ENCODE data around the gene ATPAF2.

Gene ATPAF2

DNA sequence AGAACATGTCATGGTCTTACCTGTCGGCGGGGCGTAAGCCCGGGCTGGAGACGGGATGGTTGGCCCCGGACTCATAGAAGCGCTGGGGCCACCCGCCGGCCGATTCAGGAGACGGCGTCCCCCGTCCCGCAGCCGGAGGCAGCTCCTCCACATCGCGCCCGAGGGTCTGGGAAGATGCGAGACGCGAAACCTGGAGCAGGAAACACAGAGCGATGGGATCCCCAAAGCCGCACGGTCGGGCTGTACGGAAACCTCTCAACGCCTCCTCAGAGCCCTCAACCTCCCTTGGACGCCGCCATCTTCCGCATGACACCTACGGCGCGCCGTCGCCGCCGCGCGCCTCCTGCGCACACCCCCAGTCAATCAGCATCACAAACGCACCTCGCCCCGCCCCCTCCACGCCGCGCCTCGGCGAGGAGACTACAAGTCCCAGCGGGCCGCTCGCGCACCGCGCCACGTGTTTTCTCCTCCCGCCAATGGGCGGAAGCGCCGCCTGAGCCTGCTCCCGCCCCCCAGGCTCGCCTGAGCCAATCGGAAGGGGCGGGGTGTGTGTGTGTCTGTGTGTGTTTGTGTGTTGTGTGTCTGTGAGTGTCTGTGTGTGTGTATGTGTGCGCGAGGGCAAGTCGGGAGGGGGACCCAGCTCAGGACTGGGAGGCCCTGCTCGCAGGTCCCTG, at the start of gene ATPAF2, which contains the start of gene GID4:
TSS of gene ATPAF2 (minus strand) at position 308 of the 674 bp plus-strand sequence. CDS start at position 153, 155 bp downstream.
TSS of gene GID4 (plus strand) at position 548 of the 674 bp plus-strand sequence. CDS start at position 605, 57 bp downstream.
- peak; percentile 82 for DNase-seq

DNA sequence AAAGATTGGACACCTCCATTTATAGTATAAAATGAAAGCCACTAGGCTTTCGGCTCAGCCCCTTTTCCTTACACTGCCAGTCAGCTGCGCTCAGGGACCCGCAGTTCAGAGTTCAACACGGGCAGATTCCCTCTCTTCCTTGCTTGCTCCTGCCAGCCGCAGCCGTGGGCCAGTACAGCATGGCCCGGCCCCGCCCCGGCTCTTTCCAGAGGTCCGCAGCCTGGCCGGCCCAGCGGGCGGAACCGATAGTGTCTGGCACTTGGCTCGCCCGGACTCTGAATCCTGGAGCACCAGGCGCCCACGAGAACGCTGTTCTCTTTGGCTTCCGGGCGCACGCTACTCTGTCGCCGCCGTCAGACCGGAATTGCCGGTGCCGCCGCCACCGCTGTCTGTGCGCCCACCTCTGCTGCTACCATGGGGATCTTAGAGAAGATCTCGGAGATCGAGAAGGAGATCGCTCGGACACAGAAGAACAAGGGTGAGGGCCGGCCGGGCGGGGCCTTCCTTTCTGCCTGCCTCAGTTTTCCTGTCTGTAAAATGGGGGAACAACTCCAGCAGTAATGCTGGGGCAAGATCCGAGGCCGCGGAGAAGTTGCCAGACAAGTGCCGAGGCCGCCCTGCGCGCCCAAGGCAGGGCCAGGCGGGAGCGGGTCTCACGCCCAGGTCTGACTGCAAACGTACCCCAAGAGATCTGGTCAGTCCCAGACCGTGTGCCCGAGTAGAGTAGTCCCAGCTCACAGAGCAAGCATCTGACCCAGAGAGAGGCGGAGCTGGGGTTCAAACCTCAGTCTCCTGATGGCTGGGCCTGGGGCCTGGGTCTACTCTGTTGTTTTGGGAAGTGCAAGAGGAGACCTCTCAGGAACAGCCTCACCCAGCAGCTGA, 48.9 kb upstream of the ATPAF2 start, which contains the start of gene DRG2:
TSS of gene DRG2 (plus strand) at position 339 of the 882 bp plus-strand sequence. CDS start at position 415, 76 bp downstream.
- DNase-seq = peak; percentile 45

DNA sequence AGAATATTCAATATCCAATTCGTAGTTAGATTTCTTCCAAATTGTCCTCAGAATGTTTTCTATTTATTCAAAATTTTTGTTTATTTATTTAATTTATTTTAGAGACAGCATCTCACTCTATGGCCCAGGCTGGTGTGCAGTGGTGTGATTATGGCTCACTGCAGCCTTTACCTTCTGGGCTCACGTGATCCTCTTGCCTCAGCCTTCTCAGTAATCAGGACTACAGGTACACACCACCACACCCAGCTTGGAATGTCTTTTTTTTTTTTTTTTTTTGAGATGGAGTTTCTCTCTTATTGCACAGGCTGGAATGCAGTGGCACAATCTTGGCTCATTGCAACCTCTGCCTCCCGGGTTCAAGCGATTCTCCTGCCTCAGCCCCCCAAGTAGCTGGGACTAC, 45.3 kb upstream of the ATPAF2 start:
- DNase-seq = no peak

DNA sequence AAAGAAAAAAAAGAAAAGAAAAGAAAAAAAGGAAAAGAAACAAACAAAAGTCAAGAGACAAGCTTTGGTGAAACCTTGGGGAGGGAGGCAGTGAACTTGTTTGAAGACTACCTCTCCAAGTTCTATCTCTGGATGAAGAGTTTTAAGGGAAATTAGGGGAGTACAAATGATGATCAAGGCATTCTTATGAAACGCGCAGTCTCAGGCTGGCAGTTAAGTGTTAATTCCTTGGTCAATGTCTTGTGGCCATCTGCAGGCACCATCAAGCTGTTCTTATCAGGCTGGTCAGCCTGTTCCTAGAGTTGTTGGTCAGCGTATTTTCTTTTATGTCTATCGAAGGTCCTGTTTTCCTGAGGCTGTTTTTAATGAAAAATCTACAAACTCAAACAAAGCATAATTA, 40.6 kb upstream of the ATPAF2 start:
- no peak for DNase-seq

DNA sequence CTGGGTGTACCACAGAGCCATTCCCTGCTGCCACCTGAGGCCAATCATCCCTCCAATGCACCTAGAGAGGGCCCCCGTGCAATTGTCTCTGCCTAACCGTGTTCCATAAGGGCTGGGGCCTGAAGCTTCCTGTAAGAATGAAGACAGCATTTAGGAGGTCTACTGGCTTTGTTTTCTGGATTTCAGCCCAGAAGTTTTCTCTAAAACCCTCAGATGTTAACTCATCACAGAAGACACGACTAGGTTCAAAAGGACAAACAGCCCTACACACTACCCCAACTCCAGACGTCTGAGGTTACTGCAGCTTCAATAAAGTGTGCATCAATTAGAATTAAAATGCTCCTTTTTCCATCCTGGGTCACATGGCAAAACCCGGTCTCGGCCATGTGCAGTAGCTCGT, 38.0 kb upstream of the ATPAF2 start:
- no peak for DNase-seq

DNA sequence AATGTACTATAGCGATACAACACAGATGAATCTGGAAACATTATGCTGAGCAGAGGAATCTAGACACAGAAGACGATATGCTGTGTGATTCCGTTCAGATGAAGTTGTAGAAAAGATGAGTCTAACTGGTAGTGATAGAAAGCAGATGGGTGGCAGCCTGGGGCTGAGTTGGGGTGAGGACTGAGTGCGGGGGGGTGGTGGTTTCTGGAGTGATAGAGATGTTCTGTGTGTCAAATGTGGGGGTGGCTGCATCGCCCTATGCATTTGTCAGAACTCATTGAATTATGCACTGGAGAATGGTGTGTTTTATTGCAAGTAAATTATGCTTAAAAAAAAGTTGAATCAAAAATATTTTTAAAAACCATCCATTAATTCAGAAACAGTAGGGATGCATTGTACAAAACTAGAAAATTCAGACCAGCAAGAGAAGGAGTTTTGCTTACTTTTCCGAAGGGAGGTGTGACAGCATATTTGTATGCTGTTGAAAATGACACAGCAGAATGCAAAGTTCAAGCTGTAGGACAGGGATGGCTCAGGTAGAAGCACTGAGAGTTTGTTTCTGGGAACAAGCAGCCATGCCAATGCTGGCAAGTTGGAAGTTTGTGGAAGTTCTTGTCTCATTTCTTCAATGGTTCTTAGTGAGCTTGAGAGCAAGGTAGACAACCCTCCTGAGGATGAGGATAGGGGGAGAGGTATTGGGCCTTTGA, 35.8 kb upstream of the ATPAF2 start:
- DNase-seq = no peak

DNA sequence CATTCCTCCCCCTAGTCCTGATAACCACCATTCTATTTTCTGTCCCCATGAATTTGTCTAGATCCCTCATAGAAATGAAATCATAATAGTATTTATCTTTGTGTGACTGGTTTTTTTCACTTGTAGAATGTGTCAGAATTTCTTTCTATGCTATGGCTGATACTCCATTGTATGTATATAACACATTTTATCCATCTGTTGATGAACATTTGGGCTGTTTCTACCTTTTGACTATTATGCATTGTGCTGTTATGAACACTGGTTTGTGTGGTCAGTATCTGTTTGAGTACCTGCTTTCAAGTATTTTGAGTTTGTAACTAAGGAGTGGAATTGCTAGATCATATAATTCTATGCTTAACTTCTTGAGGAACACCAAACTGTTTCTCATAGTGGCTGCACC, 32.8 kb upstream of the ATPAF2 start:
- DNase-seq = no peak

DNA sequence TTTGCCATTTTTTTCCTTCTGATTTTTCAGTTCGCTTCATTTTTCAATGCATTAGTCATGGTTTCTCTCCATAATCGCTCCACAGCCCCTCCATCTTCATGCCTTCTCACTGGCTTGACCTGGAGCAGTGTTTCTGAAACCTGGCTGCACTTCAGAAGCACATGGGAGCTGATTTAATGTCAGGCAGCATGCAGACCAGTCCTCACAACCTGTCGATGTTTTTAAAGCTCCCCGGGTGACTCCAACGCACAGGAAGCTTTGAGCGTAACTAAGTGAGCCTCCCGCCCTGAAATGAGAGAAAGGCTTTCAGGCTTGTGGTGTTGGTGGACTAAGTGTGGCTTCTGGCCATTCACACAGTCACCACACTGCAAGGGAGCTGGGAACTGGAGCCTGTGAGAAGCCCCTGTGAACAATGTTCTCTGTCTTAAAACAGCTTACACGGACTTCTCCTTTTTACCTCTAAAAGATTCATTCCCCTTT, 31.9 kb upstream of the ATPAF2 start:
- DNase-seq = no peak

DNA sequence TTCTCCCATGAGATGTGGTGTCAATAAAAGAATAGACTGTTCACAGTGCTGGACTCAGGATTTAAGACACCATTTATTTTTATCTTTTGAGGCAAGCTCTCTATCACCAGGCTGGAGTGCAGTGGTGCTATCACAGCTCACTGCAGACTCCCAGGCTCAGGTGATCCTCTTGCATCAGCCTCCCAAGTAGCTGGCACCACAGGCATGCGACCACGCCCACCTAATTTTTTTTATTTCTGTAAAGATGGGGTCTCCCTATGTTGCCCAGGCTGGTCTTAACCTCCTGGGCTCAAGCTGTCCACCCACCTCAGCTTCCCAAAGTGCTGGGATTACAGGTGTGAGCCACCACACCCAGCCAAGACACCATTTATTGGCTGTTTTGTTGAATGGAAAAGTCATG, 30.1 kb upstream of the ATPAF2 start:
- DNase-seq = no peak

DNA sequence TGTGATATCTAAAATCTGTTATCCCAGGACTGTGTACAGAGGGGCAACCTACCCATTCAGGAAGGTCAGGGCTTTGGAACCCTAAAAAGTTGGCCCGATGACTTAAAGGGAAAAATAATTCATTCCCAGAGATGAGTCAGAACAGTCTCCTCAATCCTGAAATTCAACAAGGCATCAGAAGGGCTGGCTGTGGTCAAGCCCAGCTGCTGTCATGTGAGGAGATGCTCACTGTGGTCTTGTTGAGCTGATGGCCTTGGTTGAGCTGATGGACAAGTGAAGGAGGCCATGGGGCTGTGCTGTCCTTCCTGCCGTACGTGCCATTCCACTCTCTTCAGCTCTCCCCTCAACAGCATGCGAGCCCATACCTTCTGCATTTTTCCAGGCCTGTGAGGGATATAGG, 27.9 kb upstream of the ATPAF2 start:
- DNase-seq = no peak

DNA sequence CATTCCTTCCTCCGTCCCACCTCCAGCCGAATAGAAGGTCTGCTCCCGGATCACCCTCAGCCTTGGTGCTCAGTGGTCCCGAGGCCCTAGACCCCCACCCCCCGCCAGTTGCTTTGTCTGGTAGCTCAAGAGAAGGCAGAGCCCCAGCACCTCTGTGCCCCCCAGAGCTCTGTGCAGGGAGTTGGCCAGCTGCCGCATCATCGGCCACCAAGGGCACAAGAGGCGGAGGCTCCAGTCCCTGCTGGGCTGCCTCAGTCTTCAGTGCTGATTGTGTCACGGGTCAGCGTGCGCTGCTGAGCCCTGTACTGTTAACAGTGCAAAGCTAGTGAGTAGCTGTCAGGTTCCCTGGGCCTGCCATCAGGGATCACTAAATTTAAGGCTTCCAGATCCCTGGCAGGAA, 26.6 kb upstream of the ATPAF2 start:
- DNase-seq = no peak

DNA sequence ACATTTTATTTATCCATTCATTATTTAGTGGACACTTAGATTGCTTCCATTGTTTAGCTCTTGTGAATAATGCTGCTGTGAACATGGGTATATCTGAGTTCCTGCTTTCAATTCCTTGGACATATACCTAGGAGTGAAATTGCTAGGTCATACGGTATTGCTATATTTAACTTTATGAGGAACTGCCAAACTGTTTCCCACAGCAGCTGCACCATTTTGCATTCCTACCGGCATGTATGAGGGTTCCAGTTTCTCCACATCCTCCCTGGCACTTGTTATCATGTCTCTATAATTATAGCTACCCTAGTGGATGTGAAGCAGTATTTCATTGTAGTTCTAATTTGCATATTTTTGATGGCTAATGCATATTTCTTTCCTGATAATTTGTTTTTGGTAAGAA, 25.1 kb upstream of the ATPAF2 start:
- no peak for DNase-seq

DNA sequence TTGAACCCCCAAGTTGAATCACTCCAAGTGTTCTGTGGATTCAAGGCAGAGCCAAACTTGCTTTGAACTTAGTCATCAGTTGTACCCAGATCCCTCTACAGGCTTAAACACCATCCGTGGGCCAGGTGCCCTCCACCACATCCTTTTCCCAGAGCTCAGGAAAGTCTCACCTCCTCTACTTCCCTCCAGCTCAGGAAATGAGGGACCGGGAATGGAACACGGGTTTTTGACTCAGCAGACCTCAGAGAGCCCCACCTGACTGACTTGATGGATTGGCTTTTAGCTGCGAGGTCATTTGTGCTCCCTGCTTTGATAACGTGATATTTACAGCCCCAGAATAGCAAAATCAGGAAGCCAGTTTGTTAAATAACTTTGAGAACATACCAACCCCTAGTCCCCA, 20.3 kb upstream of the ATPAF2 start:
- DNase-seq = no peak

DNA sequence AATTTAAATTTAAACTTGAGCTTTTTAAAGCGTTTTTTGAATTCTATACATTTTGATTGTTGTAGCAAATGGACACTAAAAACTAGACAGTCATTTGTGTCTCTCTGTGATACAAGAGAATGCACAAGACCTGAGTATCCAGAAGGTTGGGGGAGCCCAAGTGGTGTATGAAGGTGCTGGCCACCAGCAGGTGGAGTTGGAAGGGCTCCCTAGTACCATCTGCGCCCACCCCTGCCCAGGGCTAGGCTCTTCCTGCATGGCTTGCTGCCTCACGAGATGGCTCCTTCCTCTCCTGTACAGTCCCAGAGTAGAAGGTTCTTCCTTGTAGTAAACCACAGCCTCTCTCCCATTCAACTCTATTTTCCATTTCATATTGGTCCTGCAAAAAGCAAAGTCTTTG, 17.2 kb upstream of the ATPAF2 start:
- no peak for DNase-seq

DNA sequence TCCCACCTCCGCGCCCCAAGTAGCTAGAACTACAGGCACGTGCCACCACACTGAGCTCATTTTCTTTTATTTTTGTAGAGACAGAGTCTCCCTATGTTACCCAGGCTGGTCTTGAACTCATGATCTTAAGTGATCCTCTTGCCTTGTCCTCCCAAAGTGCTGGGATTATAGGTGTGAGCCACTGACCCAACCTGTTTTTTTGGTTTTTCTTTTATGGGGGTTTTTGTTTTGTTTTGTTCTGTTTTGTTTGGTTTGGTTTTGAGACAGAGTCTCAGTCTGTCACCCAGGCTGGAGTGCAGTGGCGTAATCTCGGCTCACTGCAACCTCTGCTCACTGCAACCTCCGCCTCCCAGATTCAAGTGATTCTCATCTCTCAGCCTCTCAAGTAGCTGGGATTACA, 16.6 kb upstream of the ATPAF2 start:
- no peak for DNase-seq

DNA sequence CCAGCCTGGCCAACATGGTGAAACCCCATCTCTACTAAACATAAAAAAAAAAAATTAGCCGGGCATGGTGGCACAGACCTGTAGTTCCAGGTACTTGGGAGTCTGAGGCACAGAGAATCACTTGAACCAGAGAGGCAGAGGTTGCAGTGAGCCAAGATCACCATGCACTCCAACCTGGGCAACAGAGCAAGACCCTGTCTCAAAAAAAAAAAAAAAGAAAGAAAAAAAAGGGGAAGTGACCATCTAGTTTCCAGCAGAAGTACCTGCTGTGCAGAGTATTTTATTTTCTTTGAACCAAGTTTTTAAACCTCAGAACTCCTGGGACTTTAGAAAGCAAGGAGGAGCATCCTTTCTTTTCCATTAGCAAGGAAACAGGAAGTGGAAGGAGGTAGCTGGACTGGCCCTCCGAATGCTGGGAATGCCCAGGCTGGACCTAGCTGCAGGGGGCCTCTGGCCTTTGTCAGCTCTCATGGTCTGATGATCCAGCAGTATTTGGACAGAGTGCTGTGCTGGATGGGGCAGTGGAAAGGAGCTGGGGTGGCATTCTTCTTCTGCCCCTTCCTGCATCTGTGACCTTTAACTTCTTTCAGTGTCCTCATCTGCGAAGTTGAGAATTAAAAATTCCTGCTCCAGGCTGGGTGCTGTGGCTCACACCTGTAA, 6.9 kb upstream of the ATPAF2 start:
- no peak for DNase-seq

DNA sequence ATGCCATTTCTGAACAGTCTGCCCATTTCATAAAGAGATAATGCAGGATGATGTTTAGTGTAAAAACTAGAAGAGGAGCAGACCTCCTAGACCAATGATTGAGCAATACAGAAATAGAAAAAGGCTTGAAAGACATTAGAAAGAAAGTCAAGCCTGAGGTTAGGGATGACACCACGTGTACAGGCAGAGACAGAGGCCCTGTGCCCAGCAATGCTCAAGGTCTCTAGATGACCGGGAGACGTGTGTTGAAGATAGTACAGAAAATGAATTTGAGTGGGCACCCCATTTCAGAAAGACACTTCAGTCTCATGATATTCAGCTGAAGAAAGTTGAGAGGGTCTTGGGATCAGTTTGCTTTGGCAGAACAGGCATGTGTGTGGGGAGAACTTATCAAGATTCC, 5.6 kb upstream of the ATPAF2 start:
- DNase-seq = no peak

DNA sequence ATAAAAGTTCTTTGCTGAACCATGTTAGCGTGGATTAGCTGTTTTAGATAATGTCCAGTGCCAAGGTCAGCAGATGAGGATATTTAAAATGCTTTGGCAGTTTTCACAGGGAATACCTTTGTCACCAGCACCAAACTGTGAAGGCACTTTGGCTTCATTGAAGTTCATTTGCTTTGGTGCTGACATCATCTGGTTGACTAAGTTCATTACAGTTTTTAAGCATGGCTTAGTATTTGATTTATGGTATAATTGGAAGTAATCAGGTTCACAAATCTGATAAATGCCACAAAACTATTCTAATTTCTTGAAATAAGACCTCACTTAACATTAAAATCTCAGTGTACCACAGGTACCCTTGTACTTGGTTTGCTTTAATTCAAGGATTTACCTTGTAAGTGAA, 4.5 kb upstream of the ATPAF2 start:
- no peak for DNase-seq

DNA sequence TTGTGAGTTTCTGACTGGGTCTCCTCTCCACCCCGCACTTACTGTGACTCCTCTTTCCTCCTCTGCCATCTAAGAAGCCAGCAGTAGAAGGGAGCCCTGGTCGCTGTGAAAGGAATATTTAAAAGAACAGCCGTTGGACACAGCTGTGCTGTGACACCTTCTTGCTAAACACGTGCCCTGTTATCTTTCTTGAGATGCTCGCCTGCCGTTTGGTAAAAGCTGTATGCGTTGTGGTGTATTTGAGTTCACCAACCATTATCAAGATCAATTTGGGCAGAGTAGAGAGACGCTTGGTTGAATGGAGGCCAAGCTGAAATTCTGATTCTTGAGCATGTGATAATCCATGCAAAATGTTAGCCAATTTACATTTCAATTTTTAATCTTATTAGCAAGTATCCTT, 4.0 kb upstream of the ATPAF2 start:
- DNase-seq = no peak

DNA sequence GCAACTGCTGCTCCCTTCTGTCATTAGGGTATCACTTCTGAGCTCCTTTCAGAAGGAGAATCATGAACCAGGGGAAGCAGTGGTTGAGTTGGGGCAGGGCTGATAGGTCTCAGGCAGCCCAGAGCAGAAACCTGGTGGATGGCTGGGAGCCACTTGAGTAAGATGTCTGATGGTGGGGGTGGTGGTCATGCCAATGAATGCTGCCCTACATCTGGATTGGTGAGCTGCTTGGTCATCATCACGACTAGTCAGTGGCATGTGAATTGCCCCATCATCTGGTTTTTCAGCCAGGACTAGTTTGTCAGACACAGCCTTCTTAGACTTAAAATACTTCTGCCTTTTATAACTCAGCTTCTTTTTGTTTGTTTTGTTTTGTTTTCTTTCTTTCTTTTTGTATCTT, 2.8 kb upstream of the ATPAF2 start:
- no peak for DNase-seq

DNA sequence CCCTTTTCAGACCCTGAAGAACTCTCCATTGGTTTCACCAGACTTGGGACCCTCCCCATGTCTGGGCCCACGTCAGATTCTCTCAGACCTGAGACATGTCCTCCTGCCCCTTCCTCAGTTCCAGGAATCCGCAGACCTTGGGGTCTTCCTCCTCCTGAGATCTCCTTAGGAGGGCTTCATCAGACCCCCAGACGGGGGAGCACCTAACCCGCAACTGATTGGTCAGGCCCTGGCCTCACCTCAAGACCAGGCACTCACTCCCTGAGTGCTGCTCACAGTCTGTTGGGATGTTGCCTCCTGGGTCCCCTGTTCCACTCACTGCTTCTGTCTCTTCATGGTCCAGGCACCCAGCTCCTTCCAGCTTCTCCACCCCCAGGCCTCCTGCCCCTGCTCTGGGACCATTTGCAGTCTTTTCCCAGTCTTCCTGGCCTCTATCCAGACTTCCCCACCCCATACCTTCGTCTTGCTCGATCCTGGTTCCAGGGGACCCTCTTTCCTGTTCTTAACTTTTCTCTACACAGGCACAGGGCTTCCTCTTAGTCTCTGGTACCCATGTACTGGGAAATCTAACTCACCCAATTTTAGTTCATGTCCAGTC, 1.4 kb upstream of the ATPAF2 start:
- no peak for DNase-seq

DNA sequence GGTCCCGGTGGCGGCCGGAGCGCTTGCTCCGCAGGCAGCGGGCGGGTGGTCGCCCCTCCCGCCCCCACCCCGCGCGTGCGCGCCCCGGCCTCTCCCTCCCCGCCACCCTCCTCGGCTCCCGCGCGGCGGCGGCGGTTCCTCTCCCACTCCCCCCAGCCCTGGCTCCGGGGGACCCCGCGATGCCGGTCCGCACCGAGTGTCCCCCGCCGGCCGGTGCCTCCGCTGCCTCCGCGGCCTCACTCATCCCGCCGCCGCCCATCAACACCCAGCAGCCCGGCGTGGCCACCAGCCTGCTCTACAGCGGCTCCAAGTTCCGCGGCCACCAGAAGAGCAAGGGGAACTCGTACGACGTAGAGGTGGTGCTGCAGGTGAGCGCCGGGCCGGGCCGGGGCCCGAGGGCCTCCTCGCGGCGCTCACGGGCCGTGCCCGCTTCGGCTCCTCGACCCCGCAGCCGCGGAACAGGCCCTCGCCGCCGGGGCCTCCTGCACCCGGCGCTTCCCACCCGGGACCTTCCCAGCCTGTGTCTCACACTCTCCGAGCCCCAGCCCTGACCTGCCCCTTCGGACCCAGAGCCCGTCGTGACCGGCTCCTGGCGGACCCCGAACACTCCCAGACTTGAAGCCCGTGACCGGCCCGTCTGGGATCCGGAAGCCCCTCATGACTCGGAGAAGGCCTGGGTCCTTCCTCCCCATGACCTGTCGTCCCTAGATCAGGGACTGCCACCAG, 730 bp upstream of the ATPAF2 start:
- DNase-seq = no peak

Data from SIG-M5 (cell line).